Central memory CD8-positive, alpha-beta T cell (primary cell): ENCODE measurements around the gene TPSG1.
"Not testable (repeated sequence)": the region's sequence is repeated elsewhere in the genome, so short reads cannot be mapped to it uniquely, and the experiment has no call there.

Experiments
- ATAC-seq: fragments of 150-1000 bp; cut with Tn5 transposase; replicated peaks from 2 replicates; pipeline ENCODE4 v1.10.0; 2022; ENCODE audit warnings: mild to moderate bottlenecking, moderate FRiP score, moderate number of reproducible peaks; ENCODE audit not compliant: poor library complexity, severe bottlenecking; ENCODE audit errors: extremely low read depth
- DNase-seq, 2 donors: peaks; one replicate each; pipeline ENCODE4 v3.0.0; 2021; ENCODE audit warnings: low spot score in 2 of 2
- H3K27ac Mint-ChIP-seq: one replicate; pipeline ENCODE4 v1.8.0; 2022; ENCODE audit warnings: low read depth, mild to moderate bottlenecking, moderate library complexity, mixed read lengths
- H3K27me3 Mint-ChIP-seq: one replicate; pipeline ENCODE4 v1.8.0; 2022; ENCODE audit warnings: mixed read lengths
- H3K36me3 Mint-ChIP-seq: one replicate; pipeline ENCODE4 v1.8.0; 2022; ENCODE audit warnings: mild to moderate bottlenecking, moderate library complexity, mixed read lengths; ENCODE audit not compliant: insufficient read depth
- H3K4me1 Mint-ChIP-seq: one replicate; pipeline ENCODE4 v1.8.0; 2022; ENCODE audit warnings: mixed read lengths
- H3K4me3 Mint-ChIP-seq: one replicate; pipeline ENCODE4 v1.8.0; 2022; ENCODE audit warnings: mild to moderate bottlenecking, moderate library complexity, mixed read lengths
- H3K9me3 Mint-ChIP-seq: one replicate; pipeline ENCODE4 v1.8.0; 2022; ENCODE audit warnings: mixed read lengths

TPSG1 gene

GRCh38 chr16:1262210-1262845 is 37.3 kb upstream of the TPSG1 start:
- Mint-ChIP-seq H3K27ac (no peak overlapping the region), H3K4me1 (peaks cover 7% of the 10 kb centered on the region), H3K4me3 (no peak overlapping the region), H3K27me3 (peaks cover 9% of the 10 kb centered on the region), H3K36me3 (no peaks in the 10 kb centered on the region), H3K9me3 (peaks cover 6% of the 10 kb centered on the region)
- ATAC-seq (no peak), DNase-seq (no peak)

- Mint-ChIP-seq H3K9me3 (peaks cover 6% of the 10 kb centered on the region), H3K27ac (no peak overlapping the region), H3K4me3 (no peak overlapping the region), H3K27me3 (peaks cover 9% of the 10 kb centered on the region), H3K4me1 (peaks cover 7% of the 10 kb centered on the region), H3K36me3 (no peaks in the 10 kb centered on the region)
- ATAC-seq (no peak), DNase-seq (no peak)
These were observed 36.2 kb upstream of the TPSG1 start for GRCh38 chr16:1261131-1261892.

GRCh38 chr16:1260101-1260680 is 35.1 kb upstream of the TPSG1 start:
- no peaks in the 10 kb centered on the region for H3K36me3 Mint-ChIP-seq
- H3K4me1 Mint-ChIP-seq, result peaks cover 7% of the 10 kb centered on the region
- H3K9me3 Mint-ChIP-seq, result peaks cover 6% of the 10 kb centered on the region
- H3K27ac Mint-ChIP-seq, result no peak overlapping the region
- H3K4me3 Mint-ChIP-seq, result no peak overlapping the region
- ATAC-seq (no peak), DNase-seq (no peak)
- H3K27me3 Mint-ChIP-seq, result peaks cover 9% of the 10 kb centered on the region

GRCh38 chr16:1259760-1260068 is 34.6 kb upstream of the TPSG1 start:
- peaks cover 9% of the 10 kb centered on the region for H3K27me3 Mint-ChIP-seq
- DNase-seq, result no peak
- no peaks in the 10 kb centered on the region for H3K36me3 Mint-ChIP-seq
- no peak overlapping the region for H3K27ac Mint-ChIP-seq
- H3K4me1 Mint-ChIP-seq, result peaks cover 7% of the 10 kb centered on the region
- H3K9me3 Mint-ChIP-seq, result peaks cover 6% of the 10 kb centered on the region
- ATAC-seq, result no peak
- H3K4me3 Mint-ChIP-seq, result no peak overlapping the region

- ATAC-seq, result no peak
These were observed 34.1 kb upstream of the TPSG1 start for GRCh38 chr16:1258906-1259759.

GRCh38 chr16:1258225-1258600 is 33.1 kb upstream of the TPSG1 start:
- H3K9me3 Mint-ChIP-seq, result no peaks in the 10 kb centered on the region
- peaks cover 9% of the 10 kb centered on the region for H3K27me3 Mint-ChIP-seq
- no peak for DNase-seq

More at GRCh38 chr16:1258906-1259759, 34.1 kb upstream of the TPSG1 start:
- DNase-seq, result no peak
- Mint-ChIP-seq H3K4me1 (peaks cover 7% of the 10 kb centered on the region), H3K9me3 (peaks cover 1% of the 10 kb centered on the region), H3K27me3 (peaks cover 9% of the 10 kb centered on the region), H3K27ac (no peak overlapping the region), H3K4me3 (peak overlapping the region; percentile 61), H3K36me3 (no peaks in the 10 kb centered on the region)

GRCh38 chr16:1257561-1258224 is 32.6 kb upstream of the TPSG1 start:
- no peak overlapping the region for H3K27ac Mint-ChIP-seq
- peaks cover 7% of the 10 kb centered on the region for H3K4me1 Mint-ChIP-seq
- no peak overlapping the region for H3K4me3 Mint-ChIP-seq
- DNase-seq (no peak), ATAC-seq (no peak)
- no peaks in the 10 kb centered on the region for H3K36me3 Mint-ChIP-seq
- H3K27me3 Mint-ChIP-seq, result peaks cover 9% of the 10 kb centered on the region
- no peaks in the 10 kb centered on the region for H3K9me3 Mint-ChIP-seq

More at GRCh38 chr16:1258225-1258600, 33.1 kb upstream of the TPSG1 start:
- no peak for ATAC-seq
- H3K4me3 Mint-ChIP-seq, result no peak overlapping the region
- H3K4me1 Mint-ChIP-seq, result peaks cover 7% of the 10 kb centered on the region
- H3K36me3 Mint-ChIP-seq, result no peaks in the 10 kb centered on the region
- H3K27ac Mint-ChIP-seq, result no peak overlapping the region

GRCh38 chr16:1256874-1257322 is 31.8 kb upstream of the TPSG1 start:
- DNase-seq (no peak), ATAC-seq (no peak)
- peaks cover 9% of the 10 kb centered on the region for H3K27me3 Mint-ChIP-seq
- no peaks in the 10 kb centered on the region for H3K9me3 Mint-ChIP-seq
- no peak overlapping the region for H3K27ac Mint-ChIP-seq
- peaks cover 7% of the 10 kb centered on the region for H3K4me1 Mint-ChIP-seq
- no peaks in the 10 kb centered on the region for H3K36me3 Mint-ChIP-seq
- no peak overlapping the region for H3K4me3 Mint-ChIP-seq

GRCh38 chr16:1256296-1256873 is 31.3 kb upstream of the TPSG1 start:
- not testable (repeated sequence) for H3K4me1 Mint-ChIP-seq, H3K27me3 Mint-ChIP-seq, DNase-seq, H3K9me3 Mint-ChIP-seq, ATAC-seq, H3K4me3 Mint-ChIP-seq, H3K36me3 Mint-ChIP-seq, H3K27ac Mint-ChIP-seq

- not testable (repeated sequence) for H3K4me1 Mint-ChIP-seq, H3K36me3 Mint-ChIP-seq, DNase-seq, H3K27me3 Mint-ChIP-seq, H3K4me3 Mint-ChIP-seq, ATAC-seq, H3K9me3 Mint-ChIP-seq, H3K27ac Mint-ChIP-seq
These were observed 30.4 kb upstream of the TPSG1 start, which contains the start of gene TPSD1 for GRCh38 chr16:1255276-1256122. Gene TPSD1, plus strand, starts transcription at chr16:1256069. Its CDS starts 212 bp downstream, at chr16:1256281.

GRCh38 chr16:1254821-1255220 is 29.8 kb upstream of the TPSG1 start:
- H3K9me3 Mint-ChIP-seq, result not testable (repeated sequence)

More at GRCh38 chr16:1254821-1255220, 29.8 kb upstream of the TPSG1 start:
- ATAC-seq, H3K4me1 Mint-ChIP-seq, H3K27me3 Mint-ChIP-seq, H3K27ac Mint-ChIP-seq, H3K4me3 Mint-ChIP-seq, H3K36me3 Mint-ChIP-seq, DNase-seq: not testable (repeated sequence)
